H9 (cell line): ENCODE results near the gene TMPRSS3. TPM values are rescaled to one million over a fixed set of nuclear protein-coding genes. Genes with fewer than 3 reads are reported as not detected.
A peak's percentile ranks its signal among the peaks of the same experiment; 100 is the strongest.

Source experiments
- DNase-seq: peaks from one replicate; pipeline ENCODE4 v3.0.0-alpha.2; 2017
- H2AFZ ChIP-seq: one replicate; pipeline ENCODE4 v1.6.1; 2013; ENCODE audit warnings: mild to moderate bottlenecking, low read length, control low read depth, moderate library complexity
- H2AK5ac ChIP-seq: 2 replicates; pipeline ENCODE4 v1.6.1; 2013; ENCODE audit warnings: low read length, control low read depth, mixed read lengths; ENCODE audit not compliant: insufficient read length
- H2BK120ac ChIP-seq: one replicate; pipeline ENCODE4 v1.6.1; 2013; ENCODE audit warnings: low read depth, mild to moderate bottlenecking, low read length, control low read depth, inconsistent platforms; ENCODE audit not compliant: poor library complexity, severe bottlenecking
- H2BK12ac ChIP-seq: 2 replicates; pipeline ENCODE4 v1.6.1; 2013; ENCODE audit warnings: low read length, control low read depth, mixed read lengths, low read depth; ENCODE audit not compliant: insufficient read length
- H2BK15ac ChIP-seq: 2 replicates; pipeline ENCODE4 v1.6.1; 2013; ENCODE audit warnings: low read depth, low read length, control low read depth
- H2BK20ac ChIP-seq: one replicate; pipeline ENCODE4 v1.6.1; 2013; ENCODE audit warnings: low read depth, mild to moderate bottlenecking, low read length, control low read depth, inconsistent platforms; ENCODE audit not compliant: poor library complexity, severe bottlenecking
- H2BK5ac ChIP-seq: 2 replicates; pipeline ENCODE4 v1.6.1; 2013; ENCODE audit warnings: low read length, control low read depth, mixed read lengths; ENCODE audit not compliant: insufficient read length
- H3K14ac ChIP-seq: 2 replicates; pipeline ENCODE4 v1.6.1; 2013; ENCODE audit warnings: low read length, control low read depth; ENCODE audit not compliant: insufficient read depth
- H3K18ac ChIP-seq: 2 replicates; pipeline ENCODE4 v1.6.1; 2013; ENCODE audit warnings: low read depth, mild to moderate bottlenecking, mixed read lengths, low read length, control low read depth; ENCODE audit not compliant: insufficient read length
- H3K23ac ChIP-seq: 2 replicates; pipeline ENCODE4 v1.6.1; 2013; ENCODE audit warnings: low read length, control low read depth, mixed read lengths, low read depth; ENCODE audit not compliant: insufficient read length
- H3K23me2 ChIP-seq: 2 replicates; pipeline ENCODE4 v1.6.1; 2013; ENCODE audit warnings: low read depth, mild to moderate bottlenecking, mixed read lengths, low read length, control low read depth; ENCODE audit not compliant: insufficient read length, poor library complexity, severe bottlenecking
- H3K27ac ChIP-seq: 2 replicates; pipeline ENCODE4 v1.5.1; 2013; ENCODE audit warnings: low read length, control low read depth, mixed read lengths, low read depth; ENCODE audit not compliant: insufficient read length
- H3K27me3 ChIP-seq: 2 replicates; pipeline ENCODE4 v1.6.1; 2013; ENCODE audit warnings: low read length, control low read depth, inconsistent platforms; ENCODE audit not compliant: insufficient read depth
- H3K4ac ChIP-seq: 2 replicates; pipeline ENCODE4 v1.6.1; 2013; ENCODE audit warnings: low read depth, mild to moderate bottlenecking, control low read depth, inconsistent platforms, low read length, moderate library complexity
- H3K4me1 ChIP-seq: 2 replicates; pipeline ENCODE4 v1.6.1; 2013; ENCODE audit warnings: low read length, control low read depth, inconsistent platforms; ENCODE audit not compliant: insufficient read depth
- H3K4me2 ChIP-seq: 2 replicates; pipeline ENCODE4 v1.6.1; 2013; ENCODE audit warnings: low read length, control low read depth, mixed read lengths; ENCODE audit not compliant: insufficient read length, insufficient read depth
- H3K56ac ChIP-seq: 2 replicates; pipeline ENCODE4 v1.6.1; 2013; ENCODE audit warnings: low read depth, mild to moderate bottlenecking, mixed read lengths, low read length, control low read depth; ENCODE audit not compliant: insufficient read length
- H3K79me1 ChIP-seq: 2 replicates; pipeline ENCODE4 v1.6.1; 2013; ENCODE audit warnings: low read depth, mild to moderate bottlenecking, moderate library complexity, low read length, control low read depth, inconsistent platforms; ENCODE audit not compliant: insufficient read depth, poor library complexity, severe bottlenecking
- H3K79me2 ChIP-seq: 2 replicates; pipeline ENCODE4 v1.6.1; 2013; ENCODE audit warnings: low read length, control low read depth, inconsistent platforms; ENCODE audit not compliant: insufficient read depth
- H3K9ac ChIP-seq: 2 replicates; pipeline ENCODE4 v1.6.1; 2013; ENCODE audit warnings: low read length, control low read depth, mixed read lengths; ENCODE audit not compliant: insufficient read length; ENCODE audit errors: extremely low read depth
- H3K9me3 ChIP-seq: one replicate; pipeline ENCODE4 v1.6.1; 2013; ENCODE audit warnings: low read depth, low read length, inconsistent platforms; ENCODE audit not compliant: control insufficient read depth
- H3T11ph ChIP-seq: one replicate; pipeline ENCODE4 v1.6.1; 2013; ENCODE audit warnings: mild to moderate bottlenecking, low read length, control low read depth, inconsistent platforms
- H4K20me1 ChIP-seq: one replicate; pipeline ENCODE4 v1.6.1; 2013; ENCODE audit not compliant: control insufficient read depth, insufficient read length, insufficient read depth
- H4K5ac ChIP-seq: 2 replicates; pipeline ENCODE4 v1.6.1; 2013; ENCODE audit warnings: low read depth, mild to moderate bottlenecking, mixed read lengths, low read length, control low read depth; ENCODE audit not compliant: insufficient read length
- H4K8ac ChIP-seq: replicated peaks from 2 replicates; pipeline ENCODE4 v1.6.1; 2013; ENCODE audit warnings: low read length, control low read depth, mixed read lengths, low read depth; ENCODE audit not compliant: insufficient read length
- H4K91ac ChIP-seq: 2 replicates; pipeline ENCODE4 v1.6.1; 2013; ENCODE audit warnings: low read depth, mild to moderate bottlenecking, moderate library complexity, mixed read lengths, low read length, control low read depth; ENCODE audit not compliant: insufficient read length
- H3K27ac Mint-ChIP-seq, 3 experiments: 2 replicates in 2 of 3; 3 replicates in 1 of 3; pipeline ENCODE4 v1.8.0; 2020 to 2021; ENCODE audit warnings: mixed read lengths in 3 of 3, mild to moderate bottlenecking in 1 of 3, moderate library complexity in 1 of 3
- H3K27me3 Mint-ChIP-seq: 2 replicates; pipeline ENCODE4 v1.8.0; 2021; ENCODE audit warnings: low read depth, mild to moderate bottlenecking, moderate library complexity, mixed read lengths
- H3K36me3 Mint-ChIP-seq, 3 experiments: 2 replicates in 2 of 3; 3 replicates in 1 of 3; pipeline ENCODE4 v1.8.0; 2020 to 2021; ENCODE audit warnings: low read depth in 3 of 3, mixed read lengths in 3 of 3; ENCODE audit not compliant: insufficient read depth in 1 of 3
- H3K4me1 Mint-ChIP-seq, 2 experiments: 2 replicates each; pipeline ENCODE4 v1.8.0; 2020; ENCODE audit warnings: mixed read lengths in 2 of 2
- H3K4me3 Mint-ChIP-seq, 2 experiments: 2 replicates in 1 of 2; 3 replicates in 1 of 2; pipeline ENCODE4 v1.8.0; 2020 to 2021; ENCODE audit warnings: mild to moderate bottlenecking in 2 of 2, mixed read lengths in 2 of 2, moderate library complexity in 1 of 2
- H3K9me3 Mint-ChIP-seq, 2 experiments: 2 replicates in 1 of 2; 3 replicates in 1 of 2; pipeline ENCODE4 v1.8.0; 2020; ENCODE audit warnings: mild to moderate bottlenecking in 2 of 2, mixed read lengths in 2 of 2, moderate library complexity in 1 of 2
- CTCF ChIP-seq: fragments of 200-600 bp; sonication (generic); conservative IDR thresholded peaks from 3 replicates; pipeline ENCODE4 v1.8.0; 2021; ENCODE audit warnings: antibody characterized with exemption, mild to moderate bottlenecking
- WGBS: extraction: QIAGEN DNeasy Blood & Tissue Kit; methylation state at CpG from one replicate; pipeline ENCODE4 v1.1.7; 2013; ENCODE audit warnings: missing lambda C conversion rate, low lambda C conversion rate, mixed read lengths; ENCODE audit not compliant: insufficient read length; ENCODE audit errors: extremely low coverage; 5-methylcytosine and 5-hydroxymethylcytosine counted together
- total RNA-seq: library from RNA; stranded (reverse); gene quantifications from 2 replicates; pipeline ENCODE4 v1.2.1, GENCODE V29; 2021

TMPRSS3 gene
- total RNA-seq, 1 experiment from 2014 or later: 0.31 TPM

- Mint-ChIP-seq H3K36me3 (peaks cover 3 to 5% (median 4%) of the 10 kb centered on the region in 3 experiments; a peak in 6 of 7 replicates), H3K27me3 (peaks cover 5% of the 10 kb centered on the region), H3K4me1 (no peaks in the 10 kb centered on the region), H3K9me3 (peaks cover 9 to 18% of the 10 kb centered on the region in 2 experiments), H3K4me3 (no peak overlapping the region), H3K27ac (no peak overlapping the region)
- Histone ChIP-seq H2AFZ (no peak overlapping the region), H2BK20ac (no peak overlapping the region), H3K23ac (no peak overlapping the region), H3K4me1 (no peaks in the 10 kb centered on the region), H3K4me2 (no peak overlapping the region), H2AK5ac (no peak overlapping the region), H3K79me2 (no peaks in the 10 kb centered on the region), H2BK120ac (no peak overlapping the region), H4K91ac (no peak overlapping the region), H3K9ac (no peak overlapping the region), H3K79me1 (no peaks in the 10 kb centered on the region), H3K9me3 (no peaks in the 10 kb centered on the region), H4K8ac (no peak overlapping the region), H3K23me2 (no peaks in the 10 kb centered on the region), H3K56ac (no peak overlapping the region), H3K27ac (no peak overlapping the region), H3K4ac (no peak overlapping the region), H2BK15ac (no peak overlapping the region), H4K20me1 (no peaks in the 10 kb centered on the region), H4K5ac (no peak overlapping the region), H3T11ph (no peak overlapping the region), H2BK5ac (no peak overlapping the region), H2BK12ac (no peak overlapping the region), H3K14ac (no peak overlapping the region), H3K27me3 (no peaks in the 10 kb centered on the region), H3K18ac (no peak overlapping the region)
- no peak for DNase-seq
- peak; percentile 57 for TF ChIP-seq CTCF
- WGBS: no CpG with 5 or more reads among the region's 2 CpGs
These were observed 35.5 kb downstream of the TMPRSS3 start for GRCh38 chr21:42360317-42360716.
